Measurements from ENCODE around the gene KIAA0753.

DNA sequence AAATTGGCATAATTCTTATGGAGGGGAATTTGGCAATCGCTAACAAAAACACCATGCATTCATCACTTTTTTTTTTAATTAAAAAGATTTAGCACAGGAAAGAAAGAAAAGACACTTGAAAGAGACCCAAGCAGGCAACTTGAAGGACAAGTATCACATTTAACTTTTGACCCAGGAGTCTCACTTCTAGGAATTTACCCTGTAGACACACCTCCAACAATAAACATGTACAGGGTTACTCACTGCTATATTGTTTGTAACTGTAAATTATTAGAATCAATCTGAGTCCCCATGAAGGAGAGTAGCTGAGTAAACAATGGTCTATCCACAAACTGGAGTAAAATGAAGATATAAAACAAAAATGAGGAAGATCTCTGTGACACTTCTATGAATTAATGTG, 10.1 kb downstream of the KIAA0753 start:
- no peak for TF ChIP-seq POLR2A (IDR thresholded peaks at IDR 0.05; ENCODE audit: extremely low read depth, insufficient read length)
- TF ChIP-seq, protein P1, sequence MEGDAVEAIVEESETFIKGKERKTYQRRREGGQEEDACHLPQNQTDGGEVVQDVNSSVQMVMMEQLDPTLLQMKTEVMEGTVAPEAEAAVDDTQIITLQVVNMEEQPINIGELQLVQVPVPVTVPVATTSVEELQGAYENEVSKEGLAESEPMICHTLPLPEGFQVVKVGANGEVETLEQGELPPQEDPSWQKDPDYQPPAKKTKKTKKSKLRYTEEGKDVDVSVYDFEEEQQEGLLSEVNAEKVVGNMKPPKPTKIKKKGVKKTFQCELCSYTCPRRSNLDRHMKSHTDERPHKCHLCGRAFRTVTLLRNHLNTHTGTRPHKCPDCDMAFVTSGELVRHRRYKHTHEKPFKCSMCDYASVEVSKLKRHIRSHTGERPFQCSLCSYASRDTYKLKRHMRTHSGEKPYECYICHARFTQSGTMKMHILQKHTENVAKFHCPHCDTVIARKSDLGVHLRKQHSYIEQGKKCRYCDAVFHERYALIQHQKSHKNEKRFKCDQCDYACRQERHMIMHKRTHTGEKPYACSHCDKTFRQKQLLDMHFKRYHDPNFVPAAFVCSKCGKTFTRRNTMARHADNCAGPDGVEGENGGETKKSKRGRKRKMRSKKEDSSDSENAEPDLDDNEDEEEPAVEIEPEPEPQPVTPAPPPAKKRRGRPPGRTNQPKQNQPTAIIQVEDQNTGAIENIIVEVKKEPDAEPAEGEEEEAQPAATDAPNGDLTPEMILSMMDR (IDR thresholded peaks at IDR 0.05; ENCODE audit: low read depth, low read length) = no peak
- TF ChIP-seq MYC (IDR thresholded peaks at IDR 0.05; ENCODE audit: low read depth, low read length) = no peak

Data from NB4 (cell line).